Measurements from ENCODE around the gene CAPN5. TPM values are rescaled to one million over a fixed set of nuclear protein-coding genes. Genes with fewer than 3 reads are reported as not detected.

The CAPN5 gene
- total and polyA plus RNA-seq, 10 donors = 0.80 to 9.2 (median 4.6) TPM

DNA sequence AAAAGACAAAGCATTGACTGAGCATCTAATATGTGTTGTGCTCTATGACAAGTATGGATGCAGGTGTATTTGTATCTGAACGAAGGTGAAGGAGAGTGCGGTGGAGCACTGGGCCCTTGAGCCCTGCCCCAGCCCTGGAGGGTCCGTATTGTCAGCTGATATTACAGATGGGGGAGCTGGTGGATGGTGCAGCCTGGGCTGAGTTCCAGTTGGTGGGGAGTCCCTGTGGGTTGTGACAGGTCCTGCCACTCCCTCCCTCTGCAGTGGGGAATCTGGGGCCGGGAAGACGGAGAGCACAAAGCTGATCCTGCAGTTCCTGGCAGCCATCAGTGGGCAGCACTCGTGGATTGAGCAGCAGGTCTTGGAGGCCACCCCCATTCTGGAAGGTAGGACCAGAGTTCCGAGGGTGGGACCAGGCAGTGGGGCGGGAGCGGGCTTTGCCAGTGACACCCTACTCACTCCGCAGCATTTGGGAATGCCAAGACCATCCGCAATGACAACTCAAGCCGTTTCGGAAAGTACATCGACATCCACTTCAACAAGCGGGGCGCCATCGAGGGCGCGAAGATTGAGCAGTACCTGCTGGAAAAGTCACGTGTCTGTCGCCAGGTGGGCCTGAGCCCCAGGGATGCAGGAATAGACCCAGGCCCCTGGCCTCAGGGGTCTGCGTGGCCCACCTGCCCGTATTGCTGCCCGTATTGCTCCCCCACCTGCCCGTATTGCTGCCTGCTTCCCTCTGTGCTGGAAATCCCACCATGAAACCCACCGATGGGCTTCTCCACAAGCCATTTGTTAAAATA lies 89.8 kb downstream of the CAPN5 start:
- TF ChIP-seq, protein P1, sequence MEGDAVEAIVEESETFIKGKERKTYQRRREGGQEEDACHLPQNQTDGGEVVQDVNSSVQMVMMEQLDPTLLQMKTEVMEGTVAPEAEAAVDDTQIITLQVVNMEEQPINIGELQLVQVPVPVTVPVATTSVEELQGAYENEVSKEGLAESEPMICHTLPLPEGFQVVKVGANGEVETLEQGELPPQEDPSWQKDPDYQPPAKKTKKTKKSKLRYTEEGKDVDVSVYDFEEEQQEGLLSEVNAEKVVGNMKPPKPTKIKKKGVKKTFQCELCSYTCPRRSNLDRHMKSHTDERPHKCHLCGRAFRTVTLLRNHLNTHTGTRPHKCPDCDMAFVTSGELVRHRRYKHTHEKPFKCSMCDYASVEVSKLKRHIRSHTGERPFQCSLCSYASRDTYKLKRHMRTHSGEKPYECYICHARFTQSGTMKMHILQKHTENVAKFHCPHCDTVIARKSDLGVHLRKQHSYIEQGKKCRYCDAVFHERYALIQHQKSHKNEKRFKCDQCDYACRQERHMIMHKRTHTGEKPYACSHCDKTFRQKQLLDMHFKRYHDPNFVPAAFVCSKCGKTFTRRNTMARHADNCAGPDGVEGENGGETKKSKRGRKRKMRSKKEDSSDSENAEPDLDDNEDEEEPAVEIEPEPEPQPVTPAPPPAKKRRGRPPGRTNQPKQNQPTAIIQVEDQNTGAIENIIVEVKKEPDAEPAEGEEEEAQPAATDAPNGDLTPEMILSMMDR (IDR thresholded peaks at IDR 0.05 in 8 of 11, conservative IDR thresholded peaks at IDR 0.05 in 3 of 11) = no peak
- TF ChIP-seq POLR2A (IDR thresholded peaks at IDR 0.05) = no peak
- TF ChIP-seq POLR2AphosphoS5 (IDR thresholded peaks at IDR 0.05) = no peak
- WGBS, 5 donors = 92 to 96% (median 96%) methylated on average over 14 to 26 of the region's 26 CpGs
- peaks cover 0 to 38% (median 27%) of the 10 kb centered on the region in 6 donors for H3K4me1 ChIP-seq

GRCh38 chr11:77158041-77158695 lies 91.4 kb downstream of the CAPN5 start:
- TF ChIP-seq POLR2A (IDR thresholded peaks at IDR 0.05) (no peak), POLR2AphosphoS5 (IDR thresholded peaks at IDR 0.05) (no peak)
- TF ChIP-seq, protein P1 (IDR thresholded peaks at IDR 0.05 in 8 of 11, conservative IDR thresholded peaks at IDR 0.05 in 3 of 11) = no peak
- Histone ChIP-seq H3K36me3 (no peaks in the 10 kb centered on the region), H3K4me1 (peaks cover 0 to 22% (median 14%) of the 10 kb centered on the region in 6 donors), H3K27ac (no peak overlapping the region), H3K27me3 (replicated peaks in 1 of 7) (peaks cover 0 to 7% (median 0%) of the 10 kb centered on the region in 7 donors), H3K4me3 (no peak overlapping the region), H3K9me3 (no peaks in the 10 kb centered on the region)
- 82 to 94% (median 89%) methylated on average over 11 to 19 of the region's 19 CpGs for WGBS, 5 donors
- no peak for DNase-seq
- intact Hi-C loops (cut with DNase I; ENCODE audit: low total_unique reads) = no loop called here

More for the DNA sequence above, 89.8 kb downstream of the CAPN5 start:
- H3K36me3 ChIP-seq = no peaks in the 10 kb centered on the region
- DNase-seq = no peak
- no peaks in the 10 kb centered on the region for H3K9me3 ChIP-seq
- no peak overlapping the region for H3K27ac ChIP-seq
- H3K27me3 ChIP-seq (replicated peaks in 1 of 7) = peaks cover 0 to 8% (median 0%) of the 10 kb centered on the region in 7 donors
- H3K4me3 ChIP-seq = no peak overlapping the region
- intact Hi-C loops (cut with DNase I; ENCODE audit: low total_unique reads) = no loop called here

DNA sequence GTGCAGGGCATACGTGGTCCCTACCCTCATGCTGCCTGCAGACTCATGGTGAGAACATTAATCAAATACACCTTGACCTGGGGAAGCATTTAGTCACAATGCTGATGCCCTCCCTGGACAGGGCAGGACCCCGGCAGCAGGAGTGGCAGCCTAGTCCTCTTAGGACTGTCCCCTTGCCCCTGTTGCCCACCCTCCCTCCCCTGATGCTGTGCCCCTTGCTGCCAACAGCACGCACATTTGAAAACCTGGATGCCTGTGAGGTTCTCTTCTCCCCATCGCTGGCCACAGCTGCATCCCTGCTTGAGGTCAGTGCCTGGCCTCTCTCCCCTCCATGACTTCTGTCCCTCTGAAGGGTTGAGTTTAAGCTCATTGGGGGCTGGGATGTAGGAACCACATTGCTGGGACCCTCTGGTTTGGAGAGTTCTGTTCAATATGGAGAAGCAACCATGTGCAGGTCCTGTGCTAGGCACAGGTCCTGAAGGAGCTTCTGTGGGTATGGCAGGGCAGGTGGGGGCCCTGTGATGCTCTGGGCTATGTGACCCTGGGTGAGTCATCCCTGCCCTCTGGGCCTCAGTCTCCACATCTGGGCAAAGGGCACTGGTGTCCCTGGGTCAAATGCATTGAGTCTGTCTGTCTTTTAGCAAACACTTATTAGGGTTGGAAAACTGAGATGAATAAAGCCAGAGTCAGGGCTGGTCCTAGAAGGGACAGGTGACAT lies 92.6 kb downstream of the CAPN5 start:
- no peak for TF ChIP-seq POLR2A (IDR thresholded peaks at IDR 0.05)
- TF ChIP-seq, protein P1 (IDR thresholded peaks at IDR 0.05 in 8 of 11, conservative IDR thresholded peaks at IDR 0.05 in 3 of 11) = no peak
- no peak for TF ChIP-seq POLR2AphosphoS5 (IDR thresholded peaks at IDR 0.05)
- WGBS, 5 donors = 72 to 83% (median 77%) methylated on average over 3 to 4 of the region's 4 CpGs
- Histone ChIP-seq H3K4me3 (no peak overlapping the region), H3K4me1 (peaks cover 0 to 10% (median 5%) of the 10 kb centered on the region in 6 donors), H3K9me3 (no peaks in the 10 kb centered on the region), H3K27me3 (replicated peaks in 1 of 7) (peaks cover 0 to 3% (median 0%) of the 10 kb centered on the region in 7 donors), H3K36me3 (no peaks in the 10 kb centered on the region), H3K27ac (no peak overlapping the region)
- no peak for DNase-seq
- intact Hi-C loops (cut with DNase I; ENCODE audit: low total_unique reads) = no loop called here
